K562 (cell line): ENCODE results near the gene NEURL4.

ENCODE experiments used
- IRF2 ChIP-seq: sonication (generic); formaldehyde crosslinking; IDR thresholded peaks from 2 replicates; pipeline ENCODE4 v1.8.1; 2022; ENCODE audit warnings: mild to moderate bottlenecking, missing genetic modification reagents
- TRIM24 ChIP-seq, 2 experiments: fragments of 450-650 bp; IDR thresholded peaks; 2 replicates each; pipeline ENCODE4 v1.6.1; 2016

GRCh38 chr17:7312432-7313087 lies 16.6 kb downstream of the NEURL4 start:
- TF ChIP-seq IRF2 = no peak
- no peak for TF ChIP-seq TRIM24 (IDR thresholded peaks at IDR 0.05)
